Natural killer cell (primary cell): Measurements from ENCODE around the gene DGKZ. TPM values are rescaled to one million over a fixed set of nuclear protein-coding genes. Genes with fewer than 3 reads are reported as not detected.

Experiments
- ATAC-seq, 3 donors: fragments of 150-1000 bp in 2 of 3; fragments of 200-7000 bp in 1 of 3; cut with Tn5 transposase; 1 replicate in 1 of 3; 2 replicates in 2 of 3; pipeline ENCODE4 v1.10.0; 2021; ENCODE audit warnings: mild to moderate bottlenecking in 2 of 3, moderate library complexity in 2 of 3
- DNase-seq, 2 donors: peaks; one replicate each; pipeline versions ENCODE4 v3.0.0 to v3.0.0-alpha.2; 2013 to 2021; ENCODE audit warnings: mixed read lengths in 1 of 2
- H3K27ac ChIP-seq: one replicate; pipeline ENCODE4 v1.5.1; 2013; ENCODE audit warnings: mild to moderate bottlenecking, low read length
- H3K27me3 ChIP-seq: one replicate; pipeline ENCODE4 v1.6.1; 2013; ENCODE audit warnings: low read length; ENCODE audit not compliant: control insufficient read depth, insufficient read depth
- H3K36me3 ChIP-seq: one replicate; pipeline ENCODE4 v1.6.1; 2013; ENCODE audit warnings: low read length; ENCODE audit not compliant: control insufficient read depth, insufficient read depth
- H3K4me1 ChIP-seq: one replicate; pipeline ENCODE4 v1.6.1; 2013; ENCODE audit warnings: low read length; ENCODE audit not compliant: control insufficient read depth, insufficient read depth
- H3K4me3 ChIP-seq: one replicate; pipeline ENCODE4 v1.5.1; 2013; ENCODE audit warnings: low read length
- H3K9me3 ChIP-seq: one replicate; pipeline ENCODE4 v1.6.1; 2013; ENCODE audit warnings: low read length; ENCODE audit not compliant: control insufficient read depth, insufficient read depth
- H3K27ac Mint-ChIP-seq, 2 donors: one replicate each; pipeline ENCODE4 v1.8.0; 2022; ENCODE audit warnings: mild to moderate bottlenecking in 2 of 2, mixed read lengths in 2 of 2, moderate library complexity in 1 of 2
- H3K27me3 Mint-ChIP-seq, 2 donors: one replicate each; pipeline ENCODE4 v1.8.0; 2022; ENCODE audit warnings: low read depth in 2 of 2, mixed read lengths in 2 of 2
- H3K36me3 Mint-ChIP-seq: one replicate; pipeline ENCODE4 v1.8.0; 2022; ENCODE audit warnings: mixed read lengths
- H3K4me1 Mint-ChIP-seq, 2 donors: one replicate each; pipeline ENCODE4 v1.8.0; 2022; ENCODE audit warnings: mixed read lengths in 2 of 2
- H3K4me3 Mint-ChIP-seq: one replicate; pipeline ENCODE4 v1.8.0; 2022; ENCODE audit warnings: mild to moderate bottlenecking, moderate library complexity, mixed read lengths
- H3K9me3 Mint-ChIP-seq, 2 donors: one replicate each; pipeline ENCODE4 v1.8.0; 2022; ENCODE audit warnings: mixed read lengths in 2 of 2
- CTCF ChIP-seq: fragments of 200-600 bp; IDR thresholded peaks from one replicate; pipeline ENCODE4 v1.8.0; 2022; ENCODE audit warnings: antibody characterized with exemption
- WGBS: methylation state at CpG from one replicate; pipeline ENCODE4 v1.1.7; 2013; ENCODE audit warnings: missing lambda C conversion rate; ENCODE audit not compliant: insufficient coverage; 5-methylcytosine and 5-hydroxymethylcytosine counted together
- intact Hi-C: fragments of 100-400 bp; cut with micrococcal nuclease; formaldehyde crosslinking; loops from one replicate; pipeline ENCODE4 v1.14.2; 2022
- total RNA-seq, 4 donors: library from RNA; stranded (reverse); fragments of 120-200 nt in 1 of 4; gene quantifications; one replicate each; pipeline versions ENCODE4 v1.2.3 to v1.2.4, GENCODE V29; 2013 to 2022

DGKZ gene
- total RNA-seq, 3 donors from 2014 or later (not counting 1 experiment from before 2014, with no cell fraction given): 307 to 377 (median 350) TPM

DNA sequence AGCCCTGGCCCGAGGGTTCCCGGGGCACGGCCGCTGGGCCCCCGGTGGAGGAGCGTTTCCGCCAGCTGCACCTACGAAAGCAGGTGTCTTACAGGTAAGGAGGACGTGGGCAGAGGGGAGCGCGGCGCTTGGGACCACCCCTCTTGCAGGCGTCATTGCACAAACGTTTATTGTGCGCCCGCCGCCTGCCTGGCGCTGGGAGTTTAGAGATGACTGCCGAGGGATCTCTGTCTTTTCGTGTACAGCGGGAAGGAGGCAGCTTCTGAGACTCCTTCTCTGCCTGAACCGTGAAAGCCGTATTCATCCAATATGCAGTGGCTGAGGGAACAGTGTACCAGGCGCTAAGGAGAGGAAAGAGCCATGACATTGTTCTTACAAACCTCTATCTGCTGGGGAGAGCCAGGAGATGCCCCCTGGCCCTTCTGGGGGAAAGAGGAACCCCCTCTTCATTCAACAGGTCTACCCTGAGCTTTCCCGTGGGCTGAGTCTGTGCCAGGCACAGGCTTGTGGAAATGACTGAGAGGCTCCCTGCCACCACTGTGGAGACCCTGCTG is 13.8 kb upstream of the DGKZ start:
- H3K36me3 ChIP-seq: no peaks in the 10 kb centered on the region
- Mint-ChIP-seq H3K36me3 (no peaks in the 10 kb centered on the region), H3K4me3 (peak overlapping the region; percentile 71), H3K9me3 (no peaks in the 10 kb centered on the region), H3K27me3 (peaks cover 45 to 47% of the 10 kb centered on the region in 2 donors), H3K4me1 (peaks cover 19 to 23% of the 10 kb centered on the region in 2 donors), H3K27ac (no peak overlapping the region)
- H3K27me3 ChIP-seq: peaks cover 23% of the 10 kb centered on the region
- DNase-seq: peak in 1 of 2 donors; percentile 52
- H3K4me3 ChIP-seq: no peak overlapping the region
- WGBS: 7% methylated on average over 25 of the region's 25 CpGs
- ATAC-seq: peak in 1 of 3 donors; percentile 6
- H3K9me3 ChIP-seq: no peaks in the 10 kb centered on the region
- no peak overlapping the region for H3K27ac ChIP-seq
- no peak for TF ChIP-seq CTCF
- peaks cover 51% of the 10 kb centered on the region for H3K4me1 ChIP-seq
- intact Hi-C loops: no loop called here

DNA sequence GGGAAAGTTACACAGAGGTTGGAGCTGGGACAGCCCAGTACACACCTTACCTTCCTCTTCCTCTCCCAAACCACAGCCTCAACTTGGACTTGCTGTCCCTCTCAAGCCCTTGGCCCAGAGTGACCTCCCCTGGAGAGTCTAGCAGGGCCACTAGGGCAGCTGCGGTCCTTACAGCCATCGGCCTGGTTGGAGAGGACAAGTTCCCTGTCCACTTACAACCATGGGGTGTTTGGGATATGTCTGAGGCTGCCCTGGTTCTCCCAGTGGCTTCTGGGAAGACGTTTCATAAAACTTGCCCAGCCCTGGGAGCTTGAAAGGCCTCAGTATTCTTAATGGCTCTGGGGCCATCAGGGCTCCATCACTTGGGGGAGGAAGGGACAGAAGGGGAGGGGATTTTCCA is 13.1 kb upstream of the DGKZ start:
- no peaks in the 10 kb centered on the region for H3K36me3 ChIP-seq
- H3K4me1 Mint-ChIP-seq: peaks cover 23 to 24% of the 10 kb centered on the region in 2 donors
- H3K4me1 ChIP-seq: peaks cover 58% of the 10 kb centered on the region
- no peak overlapping the region for H3K4me3 Mint-ChIP-seq
- H3K9me3 Mint-ChIP-seq: no peaks in the 10 kb centered on the region
- H3K36me3 Mint-ChIP-seq: no peaks in the 10 kb centered on the region
- peaks cover 44 to 48% of the 10 kb centered on the region in 2 donors for H3K27me3 Mint-ChIP-seq
- H3K4me3 ChIP-seq: no peak overlapping the region
- TF ChIP-seq CTCF: no peak
- no peaks in the 10 kb centered on the region for H3K9me3 ChIP-seq
- 100% methylated on average over 3 of the region's 3 CpGs for WGBS
- ATAC-seq: no peak
- no peak overlapping the region for H3K27ac Mint-ChIP-seq
- intact Hi-C loops: no loop called here
- H3K27ac ChIP-seq: no peak overlapping the region
- peaks cover 23% of the 10 kb centered on the region for H3K27me3 ChIP-seq
- no peak for DNase-seq

GRCh38 chr11:46335271-46335670 is 12.0 kb upstream of the DGKZ start:
- no peaks in the 10 kb centered on the region for H3K36me3 Mint-ChIP-seq
- no peak overlapping the region for H3K4me3 Mint-ChIP-seq
- peaks cover 59% of the 10 kb centered on the region for H3K4me1 ChIP-seq
- H3K27me3 Mint-ChIP-seq: peaks cover 33 to 47% of the 10 kb centered on the region in 2 donors
- intact Hi-C loops: no loop called here
- no peaks in the 10 kb centered on the region for H3K36me3 ChIP-seq
- peaks cover 20% of the 10 kb centered on the region for H3K27me3 ChIP-seq
- peaks cover 21 to 22% of the 10 kb centered on the region in 2 donors for H3K4me1 Mint-ChIP-seq
- peak in 1 of 2 donors; percentile 42 for DNase-seq
- TF ChIP-seq CTCF: no peak
- no peak overlapping the region for H3K4me3 ChIP-seq
- H3K27ac Mint-ChIP-seq: no peak overlapping the region
- H3K9me3 Mint-ChIP-seq: no peaks in the 10 kb centered on the region
- no peaks in the 10 kb centered on the region for H3K9me3 ChIP-seq
- WGBS: 84% methylated on average over 6 of the region's 6 CpGs
- ATAC-seq: no peak
- H3K27ac ChIP-seq: no peak overlapping the region
